IMR-90 (cell line): ENCODE results near the gene RNU2-63P.
"Not testable (repeated sequence)": the region's sequence is repeated elsewhere in the genome, so short reads cannot be mapped to it uniquely, and the experiment has no call there.

Experiments used
- BHLHE40 ChIP-seq: fragments of 150-350 bp; IDR thresholded peaks from 2 replicates; pipeline ENCODE4 v1.6.1; 2016; ENCODE audit warnings: mild to moderate bottlenecking, low read depth, low read length
- CHD1 ChIP-seq: IDR thresholded peaks from 2 replicates; pipeline ENCODE4 v1.6.1; 2012; ENCODE audit warnings: low read depth, low read length, improper control_type of control experiment
- TF ChIP-seq, protein P1 (sequence below): conservative IDR thresholded peaks from 2 replicates; pipeline ENCODE4 v1.5.1; 2012; ENCODE audit warnings: mild to moderate bottlenecking, low read depth, low read length, improper control_type of control experiment

DNA sequence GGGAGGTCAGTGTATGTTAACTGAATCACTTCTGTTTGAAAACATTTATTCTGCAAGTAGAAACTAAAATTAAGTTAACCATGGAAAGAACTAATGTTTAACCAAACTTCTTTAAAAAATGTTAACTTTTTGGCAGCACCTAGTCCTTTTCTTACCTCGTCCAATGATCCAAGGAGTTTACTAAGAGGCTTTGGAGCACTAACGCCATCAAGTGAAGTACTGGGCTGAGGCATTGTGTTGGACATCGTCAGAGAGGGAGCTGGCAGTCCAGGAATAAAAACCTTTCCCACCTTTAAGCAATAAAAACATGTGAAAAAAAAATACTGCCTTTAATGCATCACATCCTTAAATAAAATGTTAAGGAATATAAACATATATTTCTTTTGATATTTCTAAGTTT, 23.8 kb downstream of the RNU2-63P start:
- TF ChIP-seq CHD1, BHLHE40: not testable (repeated sequence)
- TF ChIP-seq, protein P1, sequence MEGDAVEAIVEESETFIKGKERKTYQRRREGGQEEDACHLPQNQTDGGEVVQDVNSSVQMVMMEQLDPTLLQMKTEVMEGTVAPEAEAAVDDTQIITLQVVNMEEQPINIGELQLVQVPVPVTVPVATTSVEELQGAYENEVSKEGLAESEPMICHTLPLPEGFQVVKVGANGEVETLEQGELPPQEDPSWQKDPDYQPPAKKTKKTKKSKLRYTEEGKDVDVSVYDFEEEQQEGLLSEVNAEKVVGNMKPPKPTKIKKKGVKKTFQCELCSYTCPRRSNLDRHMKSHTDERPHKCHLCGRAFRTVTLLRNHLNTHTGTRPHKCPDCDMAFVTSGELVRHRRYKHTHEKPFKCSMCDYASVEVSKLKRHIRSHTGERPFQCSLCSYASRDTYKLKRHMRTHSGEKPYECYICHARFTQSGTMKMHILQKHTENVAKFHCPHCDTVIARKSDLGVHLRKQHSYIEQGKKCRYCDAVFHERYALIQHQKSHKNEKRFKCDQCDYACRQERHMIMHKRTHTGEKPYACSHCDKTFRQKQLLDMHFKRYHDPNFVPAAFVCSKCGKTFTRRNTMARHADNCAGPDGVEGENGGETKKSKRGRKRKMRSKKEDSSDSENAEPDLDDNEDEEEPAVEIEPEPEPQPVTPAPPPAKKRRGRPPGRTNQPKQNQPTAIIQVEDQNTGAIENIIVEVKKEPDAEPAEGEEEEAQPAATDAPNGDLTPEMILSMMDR = not testable (repeated sequence)
